Measurements from ENCODE around the gene PTPN9. TPM values are rescaled to one million over a fixed set of nuclear protein-coding genes. Genes with fewer than 3 reads are reported as not detected.

Gene PTPN9
- total and polyA plus RNA-seq, 2 of the 13 experiments (the other 11 are each of a cell fraction or from before 2014, with no cell fraction given): 16.6 to 19.9 TPM

- TF ChIP-seq FUBP1 (CRISPR knock-in tag; IDR thresholded peaks at IDR 0.05; ENCODE audit: borderline replicate concordance): no peak
- no peak for TF ChIP-seq ZBTB1 (CRISPR knock-in tag; IDR thresholded peaks at IDR 0.05; ENCODE audit: borderline replicate concordance)
- TF ChIP-seq DNMT3B (CRISPR knock-in tag; conservative IDR thresholded peaks at IDR 0.05): no peak
- 0 out of 2 replicates have a peak, but pooled peaks have one; percentile 13 for TF ChIP-seq ZNF3 (CRISPR knock-in tag; IDR thresholded peaks at IDR 0.05)
- TF ChIP-seq GZF1 (CRISPR knock-in tag; IDR thresholded peaks at IDR 0.05): no peak
- peak; percentile 69 for TF ChIP-seq FOXP4 (CRISPR knock-in tag; IDR thresholded peaks at IDR 0.05)
- peak; percentile 91 for TF ChIP-seq HIVEP1 (CRISPR knock-in tag; IDR thresholded peaks at IDR 0.05)
- peak; percentile 53; the same call in 1 of the 2 replicates for TF ChIP-seq ZNF460 (CRISPR knock-in tag; IDR thresholded peaks at IDR 0.05; ENCODE audit: borderline replicate concordance)
- TF ChIP-seq JUNB (CRISPR knock-in tag; IDR thresholded peaks at IDR 0.05; ENCODE audit: borderline replicate concordance): no peak
- no peak for TF ChIP-seq HIC2 (CRISPR knock-in tag; IDR thresholded peaks at IDR 0.05; ENCODE audit: low read depth)
- TF ChIP-seq ZNF547 (CRISPR knock-in tag; IDR thresholded peaks at IDR 0.05): no peak
- no peak for TF ChIP-seq ZNF567 (CRISPR knock-in tag; IDR thresholded peaks at IDR 0.05; ENCODE audit: borderline replicate concordance)
- TF ChIP-seq ZFP36L1 (CRISPR knock-in tag; IDR thresholded peaks at IDR 0.05): 0 out of 2 replicates have a peak, but pooled peaks have one; percentile 67
- peak; percentile 18; the same call in 1 of the 2 replicates for TF ChIP-seq KDM5A (IDR thresholded peaks at IDR 0.05; ENCODE audit: borderline replicate concordance, low read length)
- TF ChIP-seq ZNF383 (CRISPR knock-in tag; IDR thresholded peaks at IDR 0.05; ENCODE audit: borderline replicate concordance): no peak; the same call in 1 of the 2 replicates
- no peak for TF ChIP-seq ZNF17 (CRISPR knock-in tag; IDR thresholded peaks at IDR 0.05)
- TF ChIP-seq AKNA (CRISPR knock-in tag; IDR thresholded peaks at IDR 0.05; ENCODE audit: borderline replicate concordance): no peak
- no peak for TF ChIP-seq ZNF781 (CRISPR knock-in tag; IDR thresholded peaks at IDR 0.05; ENCODE audit: borderline replicate concordance, not compliant biosample characterization)
These were observed 46.6 kb upstream of the PTPN9 start, which contains the start of gene SNUPN (continued) for GRCh38 chr15:75625542-75626347.

Data from HepG2 (cell line).